GM19023 (cell line): ENCODE results near the gene EPHA4.

Experiments
- ATAC-seq: cut with Tn5 transposase; IDR thresholded peaks from one replicate; pipeline ENCODE4 v1.9.1; 2021; ENCODE audit warnings: mild to moderate bottlenecking, moderate library complexity; ENCODE audit not compliant: unreplicated experiment

EPHA4 gene

DNA sequence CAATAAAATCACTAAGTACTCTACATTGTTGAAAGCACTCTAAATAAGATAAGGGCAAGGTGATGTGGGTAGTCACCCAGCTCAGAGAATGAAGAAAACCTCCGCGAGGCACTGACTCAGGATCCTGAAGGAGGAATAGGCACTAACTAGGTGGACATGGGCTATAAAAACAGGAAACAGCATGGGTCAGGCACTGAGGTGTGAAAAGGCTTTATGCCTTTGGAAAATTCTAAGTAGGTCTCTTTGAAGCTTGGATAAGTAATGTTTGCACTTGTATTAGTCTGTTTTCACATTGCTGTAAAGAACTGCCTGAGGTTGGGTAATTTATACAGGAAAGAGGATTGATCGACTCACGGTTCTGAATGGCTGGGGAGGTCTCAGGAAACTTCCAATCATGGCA, 161.6 kb downstream of the EPHA4 start:
- no peak for ATAC-seq

DNA sequence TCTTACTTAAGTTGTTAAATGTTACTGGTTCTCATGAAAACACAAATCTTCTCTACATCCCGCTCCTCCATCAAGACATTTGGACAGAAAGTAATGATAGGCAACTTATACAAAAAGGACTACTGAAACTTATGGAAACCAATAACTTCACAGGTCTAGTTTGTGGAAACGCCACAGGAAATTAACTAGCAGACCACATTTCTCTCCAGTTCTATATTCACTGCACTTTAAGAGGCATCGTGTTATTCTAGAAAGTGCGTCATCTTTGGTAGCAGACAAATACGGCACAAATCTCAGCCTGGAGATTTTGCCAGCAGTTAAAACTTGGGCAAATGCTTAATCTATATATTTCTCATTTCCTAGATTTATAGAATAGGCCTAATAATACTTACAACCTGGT, 164.3 kb downstream of the EPHA4 start:
- no peak for ATAC-seq

GRCh38 chr2:221405521-221405920, 166.6 kb downstream of the EPHA4 start:
- no peak for ATAC-seq

DNA sequence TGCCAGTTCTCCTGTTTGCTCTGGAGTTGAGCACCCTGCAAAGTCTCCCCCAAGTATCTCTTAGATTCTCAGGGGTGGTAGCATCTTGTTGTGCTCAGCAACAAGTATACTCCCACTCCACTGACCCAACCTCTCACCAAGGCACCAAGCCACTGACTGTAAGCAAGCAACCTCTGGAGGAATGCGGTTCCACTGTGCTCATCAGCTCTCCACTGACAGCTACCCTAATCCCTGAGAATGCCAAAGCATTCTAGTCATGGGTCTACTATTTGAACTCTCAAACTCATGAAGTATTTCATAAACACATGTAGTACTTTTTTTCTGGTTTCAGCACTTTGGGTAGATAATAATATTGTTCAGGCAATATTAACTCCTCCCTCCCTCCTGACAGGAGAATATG, 170.0 kb downstream of the EPHA4 start:
- no peak for ATAC-seq

GRCh38 chr2:221400411-221400810, 171.7 kb downstream of the EPHA4 start:
- ATAC-seq: no peak

GRCh38 chr2:221399183-221399582, 172.9 kb downstream of the EPHA4 start:
- no peak for ATAC-seq

- ATAC-seq: no peak
Observed at GRCh38 chr2:221397187-221397586, 174.9 kb downstream of the EPHA4 start.

DNA sequence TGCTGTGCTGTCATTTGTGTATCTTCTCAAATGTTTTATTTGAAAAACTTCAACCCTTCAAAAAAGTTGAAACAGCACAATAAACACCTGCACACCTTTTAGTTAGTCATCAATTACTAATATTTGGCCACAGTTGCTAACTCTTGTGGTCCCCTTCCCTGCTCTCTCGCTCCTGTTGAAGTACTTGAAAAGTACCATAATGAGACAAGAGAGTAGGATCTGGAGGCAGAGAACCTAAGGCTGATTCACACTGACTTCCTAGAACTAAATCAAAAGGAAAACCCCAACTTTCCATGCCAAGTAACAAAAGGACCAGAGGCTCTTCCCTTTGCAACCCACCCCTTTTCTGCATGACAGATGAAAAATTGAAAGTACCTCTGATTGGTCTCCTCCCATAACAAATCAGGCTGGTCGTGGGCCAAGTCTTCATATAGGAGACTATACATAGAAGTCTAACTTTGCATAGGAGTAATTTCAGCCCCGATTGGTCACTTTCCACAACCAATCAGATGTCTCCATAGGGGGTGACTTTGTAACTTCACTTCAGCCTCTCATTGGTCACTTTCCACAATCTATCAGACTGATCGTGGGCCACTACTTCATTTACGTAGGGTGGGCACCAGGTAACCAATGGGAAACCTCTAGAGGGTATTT, 179.7 kb downstream of the EPHA4 start:
- ATAC-seq: no peak

DNA sequence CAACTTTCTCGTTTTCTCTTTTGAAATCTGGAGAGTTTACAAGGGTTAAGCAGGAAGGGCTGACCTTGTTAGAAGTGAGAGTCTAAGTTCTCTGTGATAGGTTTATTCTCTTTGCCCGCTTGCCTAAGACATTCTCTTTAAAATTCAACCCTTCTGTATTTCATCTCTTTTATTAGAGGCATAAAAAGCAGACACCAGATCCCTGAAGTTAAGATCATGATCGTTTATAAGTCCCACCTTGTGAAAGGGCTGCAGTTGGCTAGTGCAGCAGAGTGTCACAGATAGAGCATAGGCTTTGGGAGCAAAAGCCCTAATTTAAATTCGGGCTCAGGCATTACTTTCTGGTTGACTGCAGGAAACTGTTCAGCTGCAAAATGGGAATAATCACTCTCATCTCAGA, 181.2 kb downstream of the EPHA4 start:
- ATAC-seq: no peak

- ATAC-seq: no peak
Observed at GRCh38 chr2:221389904-221390303, 182.2 kb downstream of the EPHA4 start.

DNA sequence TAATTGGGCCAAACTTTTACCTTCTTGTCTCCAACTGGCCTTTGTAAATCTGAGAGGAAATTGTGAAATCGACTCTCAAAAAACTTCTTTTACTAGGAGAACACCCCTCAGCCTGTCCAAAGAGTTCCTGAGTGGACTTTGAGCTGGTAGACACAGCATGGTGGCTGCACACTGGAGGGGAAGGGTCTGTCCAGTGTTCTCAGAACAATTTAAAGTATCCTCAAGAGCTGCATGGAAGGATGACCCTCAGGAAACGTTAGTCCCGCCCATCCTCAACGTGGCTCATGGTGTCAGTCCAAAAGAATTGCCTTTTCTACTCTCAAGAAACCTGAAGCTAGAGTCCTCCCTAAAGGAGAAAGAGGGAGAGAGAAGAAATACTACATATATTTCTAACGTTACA, 182.7 kb downstream of the EPHA4 start:
- no peak for ATAC-seq

- ATAC-seq: no peak
Observed at GRCh38 chr2:221388891-221389290, 183.2 kb downstream of the EPHA4 start.

DNA sequence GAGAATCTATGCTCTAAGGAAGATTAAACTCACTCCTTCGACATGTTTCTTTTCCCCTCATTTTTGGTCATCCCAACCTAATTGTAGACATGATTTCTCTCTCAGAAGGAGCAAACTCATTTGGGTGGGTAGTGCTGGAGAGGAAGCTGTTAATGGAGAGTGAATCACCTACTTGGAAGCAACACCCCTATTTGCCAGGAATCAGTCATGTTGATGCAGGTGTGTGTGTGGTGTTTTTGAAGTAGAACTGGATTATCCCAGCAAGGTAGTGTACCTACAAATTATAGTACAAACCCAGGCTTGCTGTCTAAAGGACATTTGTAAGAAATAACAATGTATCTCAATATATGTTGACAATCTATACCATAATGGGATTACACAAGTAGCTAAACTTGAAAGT, 186.4 kb downstream of the EPHA4 start:
- no peak for ATAC-seq

- ATAC-seq: no peak
Observed at GRCh38 chr2:221381928-221382488, 190.1 kb downstream of the EPHA4 start.

GRCh38 chr2:221380686-221381085, 191.4 kb downstream of the EPHA4 start:
- no peak for ATAC-seq

DNA sequence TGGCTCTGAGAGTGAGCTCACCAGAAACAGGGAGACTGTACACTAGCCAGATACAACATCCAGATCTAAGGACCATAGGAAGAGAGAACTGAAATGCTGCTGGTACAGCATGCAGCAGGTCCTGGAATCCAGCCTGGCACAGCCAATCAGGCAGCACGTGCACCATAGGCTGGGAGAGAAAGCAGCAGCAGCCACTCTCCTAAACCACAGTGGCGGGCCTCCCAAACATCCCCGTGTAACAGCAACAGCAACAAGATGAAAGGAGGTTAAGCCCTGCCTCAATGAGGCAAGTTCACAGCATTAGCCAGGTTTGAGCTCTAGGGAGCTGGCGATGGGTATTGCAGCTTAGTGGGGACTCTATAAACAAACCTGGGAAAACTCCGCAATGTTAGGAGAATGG, 192.0 kb downstream of the EPHA4 start:
- no peak for ATAC-seq

- no peak for ATAC-seq
Observed at GRCh38 chr2:221377597-221377996, 194.5 kb downstream of the EPHA4 start.

- no peak for ATAC-seq
Observed at GRCh38 chr2:221377066-221377465, 195.0 kb downstream of the EPHA4 start.

DNA sequence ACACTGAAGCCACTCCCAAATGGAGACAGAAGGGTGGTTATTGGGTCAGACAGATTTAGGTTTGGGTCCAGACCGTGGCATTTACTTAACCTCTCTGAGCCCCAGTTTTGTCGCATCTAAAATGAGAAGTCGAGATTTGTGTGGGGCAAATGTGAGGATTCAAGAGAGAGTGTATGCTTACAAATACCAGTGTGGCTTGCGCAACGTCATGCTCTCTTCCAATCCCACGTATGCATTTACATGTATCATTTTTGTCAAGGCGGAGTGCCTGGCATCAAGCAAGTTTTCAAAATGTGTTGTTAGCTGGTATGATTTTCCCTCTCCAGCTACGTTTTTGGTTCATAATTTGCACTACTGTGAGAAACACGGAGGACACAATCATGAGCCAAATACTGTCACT, 197.9 kb downstream of the EPHA4 start:
- no peak for ATAC-seq

GRCh38 chr2:221372907-221373306, 199.2 kb downstream of the EPHA4 start:
- no peak for ATAC-seq

- ATAC-seq: no peak
Observed at GRCh38 chr2:221372159-221372884, 199.8 kb downstream of the EPHA4 start.

GRCh38 chr2:221371347-221371746, 200.8 kb downstream of the EPHA4 start:
- no peak for ATAC-seq

DNA sequence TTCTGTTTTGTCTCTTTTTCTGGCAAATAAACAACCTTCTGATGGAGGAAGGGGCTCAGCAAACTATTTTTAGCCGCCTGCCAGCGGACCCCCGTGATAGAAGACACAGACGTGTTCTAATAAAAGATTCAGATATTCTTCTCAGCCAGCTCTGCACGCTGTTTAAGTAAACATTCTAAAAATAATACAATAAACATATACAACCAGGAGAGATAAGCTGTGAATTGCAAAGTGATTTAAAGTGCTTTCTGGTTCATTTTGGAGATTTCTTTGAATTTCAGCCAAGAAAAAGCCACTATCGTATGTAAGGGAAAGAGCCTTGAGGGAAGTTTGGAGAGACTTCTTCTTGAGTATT, 201.3 kb downstream of the EPHA4 start:
- no peak for ATAC-seq
